PC-9 (cell line): ENCODE results near the gene ITGAE. TPM values are rescaled to one million over a fixed set of nuclear protein-coding genes. Genes with fewer than 3 reads are reported as not detected.
"Not testable (repeated sequence)": the region's sequence is repeated elsewhere in the genome, so short reads cannot be mapped to it uniquely, and the experiment has no call there.

Experiments
- BruUV-seq: library from RNA; stranded (reverse); fragments of 400-500 nt; replicated peaks from 2 replicates; lab custom pipeline; 2021; lab: Mats Ljungman, UMichigan
- CTCF ChIA-PET: fragments of 300-600 bp; sonication (Branson Sonifier 250); formaldehyde crosslinking; loops from one replicate; lab custom pipeline; 2022; ENCODE audit warnings: antibody characterized with exemption; lab: Charles Lee
- POLR2A ChIA-PET: fragments of 300-600 bp; sonication (Branson Sonifier 250); formaldehyde crosslinking; loops from one replicate; lab custom pipeline; 2022; ENCODE audit warnings: antibody characterized with exemption; ENCODE audit not compliant: unreplicated experiment; lab: Charles Lee
- DNase-seq, 2 experiments: peaks; one replicate each; pipeline versions ENCODE4 v3.0.0 to v3.0.0-alpha.2; 2015 to 2022; ENCODE audit warnings: mixed read lengths in 1 of 2
- H2AFZ ChIP-seq: fragments of 200-600 bp; sonication (generic); 2 replicates; pipeline ENCODE4 v1.8.1; 2017; ENCODE audit warnings: antibody characterized with exemption
- H3F3A ChIP-seq: fragments of 200-600 bp; sonication (generic); 2 replicates; pipeline ENCODE4 v1.8.1; 2017; ENCODE audit warnings: antibody characterized with exemption, mild to moderate bottlenecking, low read depth; ENCODE audit not compliant: insufficient read depth
- H3K27ac ChIP-seq: fragments of 200-600 bp; sonication (generic); 2 replicates; pipeline ENCODE4 v1.6.1; 2016; ENCODE audit warnings: mixed run types
- H3K27me3 ChIP-seq: fragments of 200-600 bp; sonication (generic); 2 replicates; pipeline ENCODE4 v1.6.1; 2016; ENCODE audit warnings: low read depth, mixed run types; ENCODE audit not compliant: insufficient read depth
- H3K36me3 ChIP-seq: fragments of 200-600 bp; sonication (generic); 2 replicates; pipeline ENCODE4 v1.6.1; 2016; ENCODE audit warnings: low read depth, mixed run types
- H3K4me1 ChIP-seq: fragments of 200-600 bp; sonication (generic); replicated peaks from 2 replicates; pipeline ENCODE4 v1.6.1; 2016; ENCODE audit warnings: mixed run types; ENCODE audit not compliant: insufficient read depth
- H3K4me2 ChIP-seq: fragments of 200-600 bp; sonication (generic); 2 replicates; pipeline ENCODE4 v1.6.1; 2017; ENCODE audit warnings: mixed run types
- H3K4me3 ChIP-seq: fragments of 200-600 bp; sonication (generic); 2 replicates; pipeline ENCODE4 v1.6.1; 2016; ENCODE audit warnings: mixed run types
- H3K79me2 ChIP-seq: fragments of 200-600 bp; sonication (generic); 2 replicates; pipeline ENCODE4 v1.6.1; 2017; ENCODE audit warnings: low read depth, mixed run types
- H3K9me2 ChIP-seq: fragments of 200-600 bp; sonication (generic); 2 replicates; pipeline ENCODE4 v1.8.1; 2017; ENCODE audit warnings: mild to moderate bottlenecking; ENCODE audit not compliant: insufficient read depth
- H3K9me3 ChIP-seq: fragments of 200-600 bp; sonication (generic); 2 replicates; pipeline ENCODE4 v1.8.1; 2016; ENCODE audit warnings: low read depth; ENCODE audit not compliant: insufficient read depth
- H4K20me1 ChIP-seq: fragments of 200-600 bp; sonication (generic); 2 replicates; pipeline ENCODE4 v1.8.1; 2017; ENCODE audit not compliant: insufficient read depth
- CTCF ChIP-seq: fragments of 200-600 bp; sonication (generic); conservative IDR thresholded peaks from 2 replicates; pipeline ENCODE4 v1.6.1; 2017; ENCODE audit warnings: mixed run types, antibody characterized with exemption, mild to moderate bottlenecking, moderate library complexity
- EZH2 ChIP-seq: fragments of 200-600 bp; sonication (generic); IDR thresholded peaks from 2 replicates; pipeline ENCODE4 v1.8.0; 2017; ENCODE audit warnings: antibody characterized with exemption, low read depth
- intact Hi-C: fragments of 100-400 bp; cut with micrococcal nuclease; formaldehyde crosslinking; loops from one replicate; pipeline ENCODE4 v1.10.0; 2022; ENCODE audit not compliant: unreplicated experiment
- total RNA-seq: library from RNA; stranded (reverse); gene quantifications from 2 replicates; pipeline ENCODE4 v1.2.3, GENCODE V29; 2021

ITGAE gene
- total RNA-seq, 1 experiment from 2014 or later, result 52.8 TPM

GRCh38 chr17:3704931-3705717 is 95.9 kb downstream of the ITGAE start:
- Histone ChIP-seq H4K20me1 (no peaks in the 10 kb centered on the region), H2AFZ (no peak overlapping the region), H3K27me3 (no peaks in the 10 kb centered on the region), H3K36me3 (no peaks in the 10 kb centered on the region), H3K9me2 (no peaks in the 10 kb centered on the region; the same call in 1 of the 2 replicates), H3K79me2 (no peaks in the 10 kb centered on the region), H3K9me3 (no peaks in the 10 kb centered on the region), H3K4me3 (no peak overlapping the region), H3F3A (0 out of 2 replicates have a peak, but pooled peaks cover 5% of the 10 kb centered on the region), H3K27ac (no peak overlapping the region), H3K4me1 (no peaks in the 10 kb centered on the region), H3K4me2 (no peak overlapping the region)
- intact Hi-C loops, result no loop called here
- no peak for TF ChIP-seq EZH2
- no peak for TF ChIP-seq CTCF
- no TSS peak for BruUV-seq
- ChIA-PET POLR2A (no interaction called here), CTCF (no interaction called here)
- no peak for DNase-seq

- H3K4me2 ChIP-seq, result not testable (repeated sequence)
Measured at GRCh38 chr17:3702041-3702539, 98.9 kb downstream of the ITGAE start.

DNA sequence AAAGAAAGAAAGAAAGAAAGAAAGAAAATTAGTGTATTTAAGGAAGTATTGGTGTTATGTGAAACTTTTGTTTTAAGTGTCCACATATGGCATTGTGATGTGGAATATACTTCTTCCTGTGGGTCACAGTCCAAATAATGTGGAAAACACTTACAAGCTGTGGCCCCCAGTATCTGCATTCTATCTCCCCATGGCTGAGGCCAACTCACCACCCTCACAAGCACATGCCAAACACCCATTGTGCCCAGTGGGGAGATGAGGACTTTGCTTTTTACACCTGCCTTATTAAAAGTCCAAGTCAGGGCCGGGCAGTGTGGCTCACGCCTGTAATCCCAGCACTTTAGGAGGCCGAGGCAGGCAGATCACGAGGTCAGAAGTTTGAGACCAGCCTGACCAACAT is 101.0 kb downstream of the ITGAE start:
- POLR2A ChIA-PET, result no interaction called here
- BruUV-seq, result no TSS peak
- CTCF ChIA-PET, result no interaction called here

More at GRCh38 chr17:3702041-3702539, 98.9 kb downstream of the ITGAE start:
- H3K79me2 ChIP-seq, H3K27me3 ChIP-seq, DNase-seq, H4K20me1 ChIP-seq, intact Hi-C loops, H3K9me2 ChIP-seq, H3K9me3 ChIP-seq, H3K27ac ChIP-seq, BruUV-seq, H3K4me1 ChIP-seq, H3F3A ChIP-seq, H3K4me3 ChIP-seq, POLR2A ChIA-PET, H3K36me3 ChIP-seq, H2AFZ ChIP-seq: not testable (repeated sequence)
- CTCF ChIA-PET, result interaction anchor here (0.5 to 0.6 kb wide), 2 partner anchors 36 to 776 kb away, joined by 5 to 6 read pairs; no protein-coding TSS in a partner anchor

More for the DNA sequence above, 101.0 kb downstream of the ITGAE start:
- Histone ChIP-seq H3K9me3 (no peaks in the 10 kb centered on the region), H3F3A (no peaks in the 10 kb centered on the region), H3K27me3 (no peaks in the 10 kb centered on the region), H3K9me2 (no peaks in the 10 kb centered on the region), H3K27ac (no peak overlapping the region), H3K4me1 (no peaks in the 10 kb centered on the region), H3K4me2 (no peak overlapping the region), H3K36me3 (no peaks in the 10 kb centered on the region), H3K4me3 (no peak overlapping the region), H4K20me1 (no peaks in the 10 kb centered on the region), H2AFZ (no peak overlapping the region), H3K79me2 (peaks cover 9% of the 10 kb centered on the region; the same call in 1 of the 2 replicates)
- TF ChIP-seq CTCF, result no peak
- TF ChIP-seq EZH2, result no peak
- DNase-seq, result no peak
- intact Hi-C loops, result no loop called here
